Measurements from ENCODE around the gene TMEM121.
"Not testable (repeated sequence)": the region's sequence is repeated elsewhere in the genome, so short reads cannot be mapped to it uniquely, and the experiment has no call there.

TMEM121 gene

DNA sequence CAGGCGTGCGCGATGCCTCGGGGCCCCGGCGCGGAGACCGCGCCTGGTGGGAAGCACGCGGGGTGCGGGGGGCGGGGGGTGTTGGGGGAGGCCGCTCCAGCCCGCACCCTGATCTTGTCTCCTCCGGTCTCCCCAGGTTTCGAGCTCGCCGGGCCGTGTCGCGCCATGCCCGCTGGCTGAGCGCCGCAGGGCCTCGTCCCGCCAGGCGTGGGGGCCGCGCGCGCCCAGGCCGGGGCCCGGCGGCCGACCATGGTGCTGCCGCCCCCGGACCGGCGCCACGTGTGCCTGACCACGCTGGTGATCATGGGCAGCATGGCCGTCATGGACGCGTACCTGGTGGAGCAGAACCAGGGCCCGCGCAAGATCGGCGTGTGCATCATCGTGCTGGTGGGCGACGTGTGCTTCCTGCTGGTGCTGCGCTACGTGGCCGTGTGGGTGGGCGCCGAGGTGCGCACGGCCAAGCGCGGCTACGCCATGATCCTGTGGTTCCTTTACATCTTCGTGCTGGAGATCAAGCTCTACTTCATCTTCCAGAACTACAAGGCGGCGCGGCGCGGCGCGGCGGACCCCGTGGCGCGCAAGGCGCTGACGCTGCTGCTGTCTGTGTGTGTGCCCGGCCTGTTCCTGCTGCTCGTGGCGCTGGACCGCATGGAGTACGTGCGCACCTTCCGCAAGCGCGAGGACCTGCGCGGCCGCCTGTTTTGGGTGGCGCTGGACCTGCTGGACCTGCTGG is 2.4 kb downstream of the TMEM121 start:
- peak; percentile 65 for DNase-seq
- ATAC-seq, result peak; percentile 44

DNA sequence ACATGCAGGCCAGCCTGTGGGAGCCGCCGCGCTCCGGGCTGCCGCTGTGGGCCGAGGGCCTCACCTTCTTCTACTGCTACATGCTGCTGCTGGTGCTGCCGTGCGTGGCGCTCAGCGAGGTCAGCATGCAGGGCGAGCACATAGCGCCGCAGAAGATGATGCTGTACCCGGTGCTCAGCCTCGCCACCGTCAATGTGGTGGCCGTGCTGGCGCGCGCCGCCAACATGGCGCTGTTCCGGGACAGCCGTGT is 2.9 kb downstream of the TMEM121 start:
- DNase-seq (no peak), ATAC-seq (no peak)

DNA sequence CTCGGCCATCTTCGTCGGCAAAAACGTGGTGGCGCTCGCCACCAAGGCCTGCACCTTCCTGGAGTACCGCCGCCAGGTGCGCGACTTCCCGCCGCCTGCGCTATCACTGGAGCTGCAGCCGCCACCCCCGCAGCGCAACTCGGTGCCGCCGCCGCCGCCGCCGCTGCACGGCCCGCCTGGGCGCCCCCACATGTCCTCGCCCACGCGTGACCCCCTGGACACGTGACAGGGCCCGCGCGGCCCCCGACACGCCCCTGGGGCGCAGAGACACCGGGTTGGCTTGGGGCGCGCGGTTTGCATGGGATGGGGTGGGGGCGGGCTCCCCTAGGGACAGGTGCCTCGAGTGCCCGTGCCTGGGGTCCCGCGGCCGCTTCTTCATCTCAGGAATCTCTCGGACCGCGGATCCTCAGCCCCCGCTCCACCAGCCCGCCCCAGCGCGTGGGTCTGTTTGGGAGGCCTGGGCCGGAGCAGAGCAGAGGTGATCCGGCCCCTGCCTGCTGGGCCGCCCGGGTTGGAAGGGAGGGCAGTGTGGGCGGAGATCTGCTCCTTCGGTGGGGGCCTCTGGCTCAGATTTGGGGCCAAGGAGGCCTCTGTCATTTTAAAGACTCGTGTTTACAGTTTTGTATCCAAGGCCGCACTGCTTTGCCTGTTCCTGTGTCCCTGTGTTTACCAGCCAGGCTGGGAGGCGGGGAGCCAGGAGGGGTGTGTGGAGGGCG is 3.3 kb downstream of the TMEM121 start:
- ATAC-seq (peak; percentile 12), DNase-seq (peak; percentile 59)

- DNase-seq, result no peak
- ATAC-seq, result no peak
Measured at GRCh38 chr14:105530285-105531087, 4.1 kb downstream of the TMEM121 start.

- DNase-seq (no peak), ATAC-seq (no peak)
Measured at GRCh38 chr14:105531088-105531893, 4.9 kb downstream of the TMEM121 start.

DNA sequence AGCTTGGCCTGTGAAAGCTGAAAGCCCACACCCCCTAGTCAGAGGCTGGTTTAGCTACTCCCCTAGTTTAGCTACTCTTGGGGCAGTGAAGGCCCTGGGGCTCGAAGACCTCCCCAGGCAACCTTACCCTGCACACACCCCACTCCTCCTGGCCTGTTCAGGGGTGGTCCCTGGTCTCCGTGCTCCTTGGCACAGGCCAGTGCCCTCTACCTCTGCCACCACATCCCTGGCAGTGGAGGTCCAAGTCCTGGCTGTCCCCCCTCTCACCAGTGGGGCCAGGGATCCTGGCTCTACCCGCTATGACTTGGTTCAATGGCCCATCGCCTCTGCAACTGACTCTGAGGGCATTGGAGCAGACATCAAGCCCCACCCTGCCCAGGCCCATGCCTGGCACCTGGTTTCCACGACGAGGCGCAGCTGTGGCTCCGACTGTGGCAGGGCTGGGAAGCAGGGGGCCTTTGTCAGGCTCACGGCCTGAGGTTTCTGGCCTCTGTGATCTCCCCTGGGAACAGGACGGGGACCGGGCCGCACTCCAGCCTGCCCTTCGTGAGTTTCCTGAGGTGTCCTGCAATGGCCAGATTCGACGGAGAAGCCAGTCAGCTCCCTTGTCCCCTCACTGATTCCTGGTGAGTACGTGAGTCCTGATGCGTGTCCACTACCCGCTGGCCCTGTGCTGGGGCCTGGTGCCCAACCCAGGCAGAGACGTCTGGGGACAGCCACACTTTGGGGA is 5.7 kb downstream of the TMEM121 start:
- ATAC-seq, result no peak
- DNase-seq, result no peak

DNA sequence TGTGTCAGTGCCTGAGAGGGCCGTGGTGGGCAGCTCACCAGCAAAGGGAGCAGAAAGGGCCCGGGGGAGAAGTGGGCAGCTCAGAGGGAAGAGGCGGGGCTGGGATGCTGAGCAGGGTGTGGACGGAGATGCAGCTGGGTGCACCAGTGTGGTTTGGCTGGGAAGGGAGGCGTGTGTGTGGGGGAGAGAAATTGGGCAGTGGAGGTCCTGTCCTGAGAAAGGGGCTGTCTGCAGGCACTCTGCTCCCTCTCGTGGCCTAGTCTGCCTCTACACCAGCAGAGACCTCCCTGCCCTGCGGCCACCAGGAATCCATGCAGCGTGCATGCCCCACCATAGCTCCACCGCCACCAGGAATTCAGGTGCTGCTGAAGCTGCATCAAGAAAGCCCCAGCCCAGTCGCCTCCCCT is 6.4 kb downstream of the TMEM121 start:
- ATAC-seq (no peak), DNase-seq (no peak)

- ATAC-seq (no peak), DNase-seq (no peak)
Measured at GRCh38 chr14:105533391-105533790, 7.0 kb downstream of the TMEM121 start.

DNA sequence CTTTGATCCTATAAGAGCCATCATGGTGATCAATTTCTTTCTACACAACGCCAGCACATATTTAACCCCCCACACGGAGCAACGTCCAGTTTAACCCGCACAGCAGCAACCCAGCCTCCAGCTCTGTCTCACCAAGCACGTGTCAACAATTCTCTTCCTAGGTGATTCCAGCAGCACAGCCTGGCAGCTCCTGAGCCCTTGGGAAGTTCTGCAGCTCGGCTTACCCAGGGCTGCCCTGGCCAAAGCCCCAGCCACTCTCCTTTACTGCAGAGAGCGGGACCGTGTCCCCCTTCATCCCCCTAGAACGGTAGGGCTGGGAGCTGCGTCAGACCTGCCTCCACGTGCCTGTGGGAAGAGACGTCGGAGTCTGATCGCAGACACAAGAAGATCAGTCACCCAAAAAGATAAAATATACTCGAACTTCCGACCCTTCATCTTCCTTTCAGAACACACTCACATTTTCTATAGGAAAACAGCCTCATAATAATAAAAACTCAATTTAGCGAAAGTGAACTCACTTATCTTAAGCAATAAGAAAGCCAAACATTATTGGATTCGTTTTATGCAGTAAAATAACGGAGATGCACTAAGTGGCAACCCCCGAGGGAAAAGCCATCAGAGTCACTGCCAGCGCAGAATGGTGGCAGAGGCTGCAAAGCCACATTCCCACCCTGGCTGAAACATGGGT is 7.6 kb downstream of the TMEM121 start:
- DNase-seq (no peak), ATAC-seq (no peak)

GRCh38 chr14:105534586-105534985 is 8.2 kb downstream of the TMEM121 start:
- ATAC-seq (no peak), DNase-seq (no peak)

GRCh38 chr14:105536051-105536450 is 9.7 kb downstream of the TMEM121 start:
- ATAC-seq, result no peak
- DNase-seq, result no peak

GRCh38 chr14:105536691-105537579 is 10.6 kb downstream of the TMEM121 start:
- ATAC-seq (no peak), DNase-seq (no peak)

DNA sequence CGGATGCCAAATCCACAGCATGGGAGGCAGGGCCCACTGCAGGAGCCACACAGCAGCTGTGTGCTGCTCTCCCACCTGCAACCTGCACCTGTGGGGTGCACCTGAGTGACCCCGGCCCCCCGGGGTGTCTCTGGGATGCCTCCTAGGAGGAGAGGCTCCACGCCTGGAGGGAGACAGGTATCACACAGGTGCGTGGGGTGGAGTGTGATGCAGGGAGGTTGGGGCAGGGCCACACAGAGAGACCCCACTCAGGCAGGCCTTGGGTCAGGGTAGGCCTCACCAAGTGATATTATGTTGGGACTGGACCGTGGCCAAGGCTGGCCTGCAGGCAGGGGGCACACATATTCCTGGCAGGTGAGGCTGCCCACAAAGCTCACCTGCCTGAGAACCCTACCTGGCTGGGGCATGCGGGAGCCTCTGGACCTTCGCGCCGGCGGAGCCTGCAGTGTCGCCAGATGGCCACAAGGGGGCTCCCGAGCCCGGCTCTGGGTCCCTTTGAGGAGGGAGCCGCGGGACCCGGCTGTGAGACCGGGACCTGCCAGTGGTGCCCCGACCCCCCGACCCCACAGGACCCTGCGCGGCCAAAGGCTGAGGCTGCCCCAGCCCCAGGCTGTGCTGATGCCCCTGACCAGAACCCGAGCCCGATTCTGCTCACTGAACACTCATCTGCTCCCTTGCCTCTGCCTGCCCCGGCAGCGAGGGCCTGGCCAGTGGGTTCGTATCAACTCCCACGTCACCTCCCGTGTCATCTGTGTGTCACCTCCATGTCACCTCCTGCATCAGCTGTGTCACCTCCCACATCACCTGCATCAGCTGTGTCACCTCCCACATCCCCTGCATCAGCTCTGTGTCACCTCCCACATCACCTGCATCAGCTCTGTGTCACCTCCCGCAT is 11.4 kb downstream of the TMEM121 start:
- ATAC-seq (peak; percentile 84), DNase-seq (peak; percentile 82)

DNA sequence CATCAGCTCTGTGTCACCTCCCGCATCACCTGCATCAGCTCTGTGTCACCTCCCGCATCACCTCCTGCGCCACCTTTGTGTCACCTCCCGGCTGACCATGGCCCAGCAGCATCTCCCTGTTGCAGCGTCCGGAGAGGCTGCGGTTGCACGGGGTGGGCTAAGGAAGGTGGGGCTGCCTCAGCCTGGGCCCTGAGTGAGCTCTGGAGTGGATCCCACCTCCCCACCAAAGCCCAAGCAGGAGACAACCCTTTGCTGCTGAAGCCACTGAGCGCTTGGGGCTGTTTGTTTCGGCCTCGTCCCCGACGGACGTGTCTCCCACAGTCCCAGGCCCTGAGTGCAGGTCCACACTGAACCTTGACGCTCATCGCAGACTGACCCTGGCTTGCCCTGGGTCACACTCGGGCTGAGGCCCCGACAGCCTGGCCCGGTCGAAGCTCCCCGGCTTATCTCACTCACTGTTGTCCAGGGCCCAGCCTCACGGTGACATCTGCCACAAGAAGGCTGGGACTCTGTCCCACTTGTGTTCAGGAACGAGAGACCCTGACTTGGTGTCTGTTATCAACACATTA is 12.2 kb downstream of the TMEM121 start:
- ATAC-seq (no peak), DNase-seq (no peak)

GRCh38 chr14:105540811-105541210 is 14.4 kb downstream of the TMEM121 start:
- ATAC-seq (no peak), DNase-seq (no peak)

- DNase-seq (no peak), ATAC-seq (no peak)
Measured at GRCh38 chr14:105541218-105541875, 15.0 kb downstream of the TMEM121 start.

- ATAC-seq, result not testable (repeated sequence)
Measured at GRCh38 chr14:105545676-105546075, 19.3 kb downstream of the TMEM121 start.

DNA sequence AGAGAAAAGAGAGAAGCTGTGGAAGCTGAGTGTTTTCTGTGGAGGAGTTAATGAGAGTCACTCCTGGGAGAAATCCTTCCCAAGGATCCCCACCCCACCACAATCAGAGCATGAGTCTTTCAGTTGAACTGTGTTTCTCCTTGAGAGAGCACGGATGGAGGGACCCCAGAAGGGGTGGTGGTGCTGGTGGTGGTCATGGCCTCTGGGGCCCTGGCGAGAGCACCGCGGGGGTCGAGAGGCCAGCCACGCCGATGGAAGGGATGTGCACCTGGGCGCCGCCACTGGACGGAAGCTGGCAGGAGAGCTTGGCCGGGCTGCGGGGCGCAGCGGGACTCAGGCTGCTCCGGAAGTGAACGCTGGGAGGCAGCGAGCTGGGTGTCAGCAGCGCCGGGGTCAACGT is 20.0 kb downstream of the TMEM121 start:
- not testable (repeated sequence) for ATAC-seq, DNase-seq

More at GRCh38 chr14:105545676-105546075, 19.3 kb downstream of the TMEM121 start:
- DNase-seq, result not testable (repeated sequence)

Measured in stimulated activated naive CD8-positive, alpha-beta T cell treated with anti-CD3 and anti-CD28 coated beads, Interleukin-15, Interleukin-2, amounts not matched to agents 100 U/mL and 50 U/mL, for 24 hours (primary cell).